ENCODE measurements around the gene IL1R2.
A peak's percentile ranks its signal among the peaks of the same experiment; 100 is the strongest.

The IL1R2 gene, protein sequence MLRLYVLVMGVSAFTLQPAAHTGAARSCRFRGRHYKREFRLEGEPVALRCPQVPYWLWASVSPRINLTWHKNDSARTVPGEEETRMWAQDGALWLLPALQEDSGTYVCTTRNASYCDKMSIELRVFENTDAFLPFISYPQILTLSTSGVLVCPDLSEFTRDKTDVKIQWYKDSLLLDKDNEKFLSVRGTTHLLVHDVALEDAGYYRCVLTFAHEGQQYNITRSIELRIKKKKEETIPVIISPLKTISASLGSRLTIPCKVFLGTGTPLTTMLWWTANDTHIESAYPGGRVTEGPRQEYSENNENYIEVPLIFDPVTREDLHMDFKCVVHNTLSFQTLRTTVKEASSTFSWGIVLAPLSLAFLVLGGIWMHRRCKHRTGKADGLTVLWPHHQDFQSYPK

DNA sequence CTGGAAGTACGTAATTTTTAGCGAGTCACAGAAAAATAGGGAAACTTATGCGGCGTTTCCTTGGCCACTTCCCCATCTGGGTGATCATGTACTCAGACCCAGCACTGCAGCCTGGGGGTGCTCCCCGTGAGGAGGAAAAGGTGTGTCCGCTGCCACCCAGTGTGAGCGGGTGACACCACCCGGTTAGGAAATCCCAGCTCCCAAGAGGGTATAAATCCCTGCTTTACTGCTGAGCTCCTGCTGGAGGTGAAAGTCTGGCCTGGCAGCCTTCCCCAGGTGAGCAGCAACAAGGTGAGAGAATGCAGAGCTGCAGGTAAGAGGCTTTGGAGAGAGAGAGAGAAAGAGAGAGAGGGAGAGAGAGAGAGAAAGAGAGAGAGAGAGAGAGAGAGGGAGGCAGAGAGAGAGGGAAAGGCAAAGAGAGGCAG lies at the start of gene IL1R2:
Gene IL1R2 (plus strand): TSS at position 240 of the 425 bp plus-strand sequence. CDS start 16,616 bp downstream, outside the sequence.
- no peak for DNase-seq (ENCODE audit: low spot score)
- no peak for FAIRE-seq

DNA sequence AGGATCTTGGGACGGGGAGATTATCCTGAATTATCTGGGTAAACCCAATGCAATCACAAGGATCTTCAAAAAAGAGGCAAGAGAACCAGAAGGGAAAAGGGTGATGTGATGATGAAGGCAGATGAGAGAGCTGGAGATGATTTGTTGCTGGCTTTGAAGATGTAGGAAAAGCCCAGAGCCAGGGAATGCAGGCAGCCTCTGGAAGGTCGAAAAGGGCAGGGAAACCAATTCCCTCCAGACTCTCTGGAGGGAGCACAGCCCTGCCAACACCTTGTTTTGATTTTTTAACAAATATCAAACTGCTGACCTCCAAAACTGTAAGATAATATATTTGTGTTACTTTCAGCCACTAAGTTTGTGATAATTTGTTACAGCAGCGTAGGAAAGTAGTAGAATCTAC lies 48.9 kb upstream of the IL1R2 start:
- FAIRE-seq (no peak), DNase-seq (ENCODE audit: low spot score) (no peak)

DNA sequence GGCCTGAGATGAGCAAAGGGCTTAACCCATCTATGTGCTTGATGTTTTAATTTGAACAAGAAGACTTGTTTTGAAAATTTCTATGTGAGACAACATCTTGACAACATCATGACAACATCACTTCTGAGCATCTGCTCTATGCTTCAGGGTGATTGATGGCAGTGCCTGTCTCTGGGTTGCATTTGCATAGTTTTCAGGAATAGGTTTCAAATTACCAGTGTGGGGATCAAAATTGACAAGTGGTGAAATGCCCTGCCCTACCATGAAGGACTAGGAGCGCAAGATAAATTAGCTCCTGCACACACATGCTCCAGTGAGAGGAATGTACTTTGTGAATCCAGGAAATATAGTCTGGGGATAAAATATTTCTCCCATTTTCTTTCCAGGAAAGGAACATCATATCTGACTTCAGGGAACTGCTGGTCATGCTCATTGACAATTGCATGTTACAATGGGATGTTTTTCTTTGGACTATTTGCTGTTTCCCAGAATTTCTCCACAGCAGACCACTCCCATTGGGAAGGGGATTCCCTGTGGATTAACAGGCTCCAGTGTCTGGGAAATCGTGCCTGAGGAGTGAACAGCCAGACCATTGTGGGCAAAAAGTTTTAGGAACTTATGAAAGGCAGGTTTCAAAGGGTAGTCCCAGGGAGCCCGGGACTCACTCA lies 45.3 kb upstream of the IL1R2 start:
- DNase-seq (ENCODE audit: low spot score) = no peak
- no peak for FAIRE-seq

DNA sequence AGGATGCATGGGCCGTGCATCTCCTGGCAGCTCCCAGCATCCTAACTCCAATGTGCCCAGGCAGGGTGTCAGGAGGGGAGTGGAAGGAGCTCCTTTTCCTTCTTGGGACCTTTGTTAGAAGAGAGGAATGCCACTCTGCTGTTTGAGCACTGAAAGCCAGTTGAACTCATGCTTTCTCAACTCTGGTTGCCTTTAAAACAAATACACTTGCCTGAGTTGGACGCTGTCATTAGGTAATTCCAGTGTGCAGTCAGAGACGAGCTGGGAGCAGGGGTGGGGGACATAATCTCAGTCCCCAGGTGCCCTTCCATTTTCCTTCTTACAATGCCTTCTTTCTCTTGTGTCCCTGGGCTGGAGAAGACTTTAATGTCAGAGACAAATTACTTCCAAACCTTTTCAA lies 44.4 kb upstream of the IL1R2 start:
- DNase-seq (ENCODE audit: low spot score) (no peak), FAIRE-seq (no peak)

DNA sequence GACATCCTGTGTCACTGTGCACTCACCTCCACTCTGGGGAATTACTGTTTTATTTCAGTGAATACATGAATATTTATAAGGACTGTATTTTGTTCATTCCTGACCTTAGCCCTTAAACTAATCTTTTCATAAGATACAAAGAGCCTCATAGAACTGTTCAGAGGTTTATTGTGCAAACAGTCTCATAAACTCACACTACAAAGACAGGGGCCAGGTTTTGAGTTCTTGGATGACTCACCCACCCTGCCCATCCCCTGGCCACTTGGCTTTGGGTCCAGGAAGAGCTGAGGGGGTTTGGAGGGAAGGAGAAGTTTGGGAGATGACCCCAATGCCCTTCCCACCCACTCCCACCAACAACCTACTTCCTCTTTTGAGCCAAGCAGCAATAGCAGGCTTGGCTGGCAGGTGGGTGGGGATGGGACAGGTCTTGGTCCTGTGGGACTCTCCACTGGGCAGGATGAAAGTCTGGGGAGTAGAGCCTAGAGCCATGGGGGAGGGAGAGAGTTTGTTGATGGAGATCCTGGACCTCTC lies 43.1 kb upstream of the IL1R2 start:
- no peak for FAIRE-seq

DNA sequence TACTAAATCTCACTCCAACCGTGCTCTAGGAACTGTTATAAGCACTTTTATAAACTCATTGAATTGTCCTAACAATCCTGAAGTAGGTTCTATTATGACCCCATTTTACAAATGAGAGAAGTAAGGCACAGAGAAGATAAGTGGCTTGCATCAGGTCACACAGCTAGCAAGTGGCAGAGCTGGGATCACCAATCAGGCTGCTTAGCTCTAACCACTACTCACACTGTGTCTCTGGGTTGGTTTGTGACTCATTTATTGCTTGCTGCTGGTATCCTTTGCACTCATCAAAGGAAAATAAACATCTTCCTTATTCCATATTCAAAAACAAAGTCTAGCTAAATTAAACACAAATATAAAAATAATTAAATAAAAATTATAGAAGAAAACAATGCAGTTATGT lies 42.5 kb upstream of the IL1R2 start:
- FAIRE-seq (peak; percentile 9), DNase-seq (ENCODE audit: low spot score) (no peak)

More for the DNA sequence above, 43.1 kb upstream of the IL1R2 start:
- DNase-seq (ENCODE audit: low spot score) = no peak

DNA sequence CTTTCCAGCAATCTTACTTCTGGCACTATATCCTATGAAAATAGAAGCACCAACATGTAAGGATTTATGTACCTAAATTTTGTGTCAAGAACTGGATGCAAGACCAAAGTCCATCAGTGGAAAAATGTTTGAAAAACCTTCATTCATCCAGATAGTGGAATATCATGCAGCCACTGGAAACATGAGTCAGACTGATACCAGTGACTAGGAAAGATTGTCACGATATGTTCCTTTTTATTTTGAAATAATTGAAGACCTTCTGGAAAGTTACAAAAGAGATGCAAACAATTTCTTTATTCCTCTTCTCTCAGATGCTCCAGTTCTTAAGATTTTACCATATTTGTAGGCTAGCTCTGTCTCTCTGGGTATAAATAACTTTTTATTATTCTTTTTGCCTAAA lies 40.5 kb upstream of the IL1R2 start:
- FAIRE-seq = no peak
- no peak for DNase-seq (ENCODE audit: low spot score)

DNA sequence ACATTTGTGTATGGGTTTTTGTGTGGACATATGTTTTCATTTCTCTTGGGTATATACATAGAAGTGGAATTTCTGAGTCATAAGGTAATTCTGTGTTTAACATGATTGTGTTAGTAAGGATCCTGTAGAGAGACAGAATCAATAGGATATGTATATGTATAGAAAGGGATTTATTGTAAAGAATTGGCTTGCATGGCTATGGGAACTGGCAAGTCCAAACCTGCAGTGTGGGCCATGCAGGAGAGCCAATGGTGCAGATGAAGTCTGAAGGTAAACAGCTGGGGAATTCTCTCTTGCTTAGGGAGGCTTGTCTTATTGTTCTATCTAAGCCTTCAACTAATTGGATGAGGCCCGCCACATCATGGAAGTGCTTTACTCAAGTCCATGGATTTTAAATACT lies 39.2 kb upstream of the IL1R2 start:
- FAIRE-seq = no peak
- no peak for DNase-seq (ENCODE audit: low spot score)

DNA sequence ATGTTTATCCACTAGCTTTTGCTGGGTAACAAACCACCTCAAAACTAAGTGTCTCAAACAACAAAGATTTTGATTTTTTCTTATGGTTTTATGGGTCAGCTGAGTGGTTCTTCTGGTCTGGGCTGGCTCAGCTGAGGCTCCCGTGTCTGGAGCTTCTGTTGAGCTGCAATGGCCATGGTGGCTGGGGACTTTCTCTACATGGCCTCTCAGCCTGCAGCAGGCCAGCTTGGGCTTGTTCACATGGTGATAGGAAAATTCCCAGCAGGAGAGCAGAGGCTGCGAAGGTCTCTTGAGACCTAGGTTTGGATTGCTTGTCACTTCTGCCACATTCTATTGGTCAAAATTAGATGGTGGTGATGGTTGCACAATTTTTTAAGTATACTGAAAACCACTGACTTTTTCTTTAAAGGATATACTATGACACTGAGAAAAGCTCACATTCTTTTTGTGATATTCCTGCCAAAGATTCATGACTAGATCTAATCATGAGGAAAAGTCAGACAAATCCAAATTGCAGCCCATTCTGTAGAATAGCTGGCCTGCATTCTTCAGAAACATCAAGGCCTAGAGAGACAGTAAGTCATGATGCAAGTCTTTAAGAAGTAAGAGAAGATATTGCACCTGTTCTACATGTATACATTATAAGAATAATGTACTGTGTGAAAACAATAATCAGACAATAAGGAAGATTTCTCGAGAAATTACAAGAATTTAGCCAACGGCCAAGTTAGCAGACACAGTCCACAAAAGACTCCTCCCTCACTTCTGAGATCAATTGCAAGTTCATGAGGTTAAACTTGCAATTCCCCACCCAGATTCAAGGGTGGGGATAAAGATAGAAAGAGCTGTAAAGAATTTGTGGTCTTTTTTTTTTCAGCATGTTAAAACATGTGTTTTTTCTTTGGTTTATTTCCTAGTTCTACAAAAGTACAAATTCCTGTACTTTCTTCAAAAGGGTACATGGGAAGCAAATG lies 35.0 kb upstream of the IL1R2 start:
- DNase-seq (ENCODE audit: low spot score) (no peak), FAIRE-seq (no peak)

DNA sequence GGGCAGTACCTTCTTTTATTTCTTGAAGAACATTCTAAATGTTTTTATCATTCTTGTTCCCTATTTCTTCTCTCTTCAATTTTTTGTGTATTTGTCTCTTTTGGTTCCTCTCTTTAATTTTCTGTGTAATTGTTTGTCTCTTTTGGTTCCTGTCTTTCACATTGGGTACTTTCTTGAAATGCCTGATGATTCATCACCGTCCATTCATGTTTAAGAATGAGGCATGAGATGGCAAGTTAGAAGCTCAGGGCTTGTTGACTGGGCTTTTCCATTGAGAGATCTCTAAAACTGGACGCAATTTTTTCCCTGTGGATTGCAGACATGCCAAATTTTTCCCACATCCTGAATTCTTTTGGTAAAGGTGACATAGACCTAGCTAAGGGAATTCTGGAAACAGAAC lies 33.7 kb upstream of the IL1R2 start:
- FAIRE-seq (no peak), DNase-seq (ENCODE audit: low spot score) (peak; percentile 30)

DNA sequence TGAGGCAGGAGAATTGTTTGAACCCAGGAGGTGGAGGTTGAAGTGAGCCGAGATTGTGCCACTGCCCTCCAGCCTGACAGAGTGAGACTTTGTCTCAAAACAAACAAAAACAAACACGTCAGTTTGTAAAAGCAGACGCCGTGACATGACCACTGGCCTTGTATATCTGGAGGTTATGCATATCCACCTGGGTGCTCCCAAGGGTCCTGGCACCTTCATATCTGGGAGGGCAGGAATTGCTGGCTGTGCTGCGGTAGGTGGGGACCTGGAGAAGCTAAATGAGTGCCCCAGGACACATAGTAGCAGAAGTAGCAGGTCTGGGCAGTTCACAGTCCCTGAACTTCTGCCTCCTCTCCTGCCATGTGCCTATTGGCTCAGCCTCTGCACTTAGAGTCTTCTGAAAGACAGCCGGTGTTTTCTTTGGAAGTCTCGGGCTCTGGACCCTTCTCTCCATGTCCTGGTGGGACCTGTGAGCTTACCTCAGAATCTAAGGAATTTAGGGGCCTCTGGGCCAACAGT lies 30.9 kb upstream of the IL1R2 start:
- no peak for FAIRE-seq
- DNase-seq (ENCODE audit: low spot score) = no peak

DNA sequence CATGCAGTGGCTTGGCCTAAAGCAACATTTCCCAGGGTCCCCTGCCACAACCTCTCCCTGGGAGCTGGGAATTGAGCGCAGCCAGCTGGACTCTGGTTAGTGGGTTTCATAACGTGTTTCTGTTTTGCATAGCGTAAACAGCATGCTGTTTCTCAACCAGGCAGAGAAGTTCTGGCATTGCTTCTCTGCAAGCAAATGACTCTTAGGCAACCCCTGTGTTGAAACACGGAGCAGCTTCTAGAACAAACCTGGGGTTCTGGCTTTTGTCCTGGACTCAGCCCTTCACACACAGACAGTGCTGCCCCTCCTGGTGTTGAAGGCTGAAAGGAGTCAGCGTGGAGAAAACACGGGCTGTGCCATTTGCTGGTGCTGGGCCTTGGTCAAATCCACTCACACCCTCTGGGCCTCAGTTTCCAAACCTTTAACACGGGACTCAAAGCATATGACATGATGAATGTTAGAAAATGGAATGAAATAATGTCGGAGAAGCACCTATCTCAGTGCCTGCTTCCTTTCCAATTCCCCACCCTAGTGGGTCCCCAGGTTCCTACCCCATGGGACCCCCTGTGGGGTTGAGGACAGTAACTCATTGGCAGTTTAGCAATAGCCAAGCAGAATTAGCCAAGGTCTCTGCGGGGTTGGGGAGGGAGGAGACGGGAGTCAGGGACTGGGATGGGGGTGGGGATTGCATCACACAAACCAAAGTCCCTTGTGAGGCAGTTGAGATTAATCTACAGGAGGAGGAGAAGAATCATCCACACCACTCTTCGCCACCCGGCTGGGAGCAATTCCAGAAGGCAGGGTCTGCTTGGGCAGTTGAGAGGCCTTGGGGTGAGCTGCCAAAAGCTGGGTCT lies 30.2 kb upstream of the IL1R2 start:
- FAIRE-seq = no peak
- no peak for DNase-seq (ENCODE audit: low spot score)

DNA sequence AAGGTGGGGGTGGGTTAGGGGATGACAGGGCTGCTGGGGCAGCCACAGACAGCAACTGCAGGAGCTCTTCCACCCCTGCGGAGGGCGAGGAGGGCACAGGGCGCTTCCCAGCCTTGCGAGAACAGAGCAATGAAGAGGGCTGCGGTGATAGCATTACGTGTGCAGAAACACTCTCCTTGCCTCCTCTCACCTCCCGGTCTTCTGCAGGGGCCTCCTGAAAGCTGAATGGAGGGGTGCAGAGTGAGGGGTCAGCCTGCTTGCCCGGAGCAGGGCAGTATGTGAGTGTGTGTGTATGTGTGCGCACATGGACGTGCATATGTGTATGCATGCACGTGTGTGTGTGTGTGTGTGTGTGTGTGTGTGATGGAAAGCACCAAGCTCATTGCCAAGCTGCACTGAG lies 29.5 kb upstream of the IL1R2 start:
- FAIRE-seq (peak; percentile 35), DNase-seq (ENCODE audit: low spot score) (no peak)

DNA sequence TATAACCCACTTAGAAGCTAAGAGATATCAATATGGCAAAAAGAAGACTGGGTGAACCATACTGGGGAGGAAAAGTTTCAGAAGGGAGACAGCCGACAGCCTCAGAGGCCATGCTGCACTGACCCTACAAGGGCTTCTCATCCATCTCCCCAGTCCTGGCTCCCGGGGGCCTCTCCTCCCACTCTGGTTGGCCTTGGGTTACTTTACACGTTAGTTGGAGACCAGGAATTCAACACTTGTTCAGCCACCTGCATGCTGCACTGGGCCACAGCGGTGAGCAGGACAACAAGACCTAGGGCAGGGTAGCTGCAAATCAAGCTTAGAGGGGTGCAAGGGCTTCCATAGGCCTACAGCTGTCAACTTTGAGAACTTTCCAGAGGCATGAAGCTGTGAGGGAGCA lies 28.6 kb upstream of the IL1R2 start:
- DNase-seq (ENCODE audit: low spot score) (no peak), FAIRE-seq (no peak)

DNA sequence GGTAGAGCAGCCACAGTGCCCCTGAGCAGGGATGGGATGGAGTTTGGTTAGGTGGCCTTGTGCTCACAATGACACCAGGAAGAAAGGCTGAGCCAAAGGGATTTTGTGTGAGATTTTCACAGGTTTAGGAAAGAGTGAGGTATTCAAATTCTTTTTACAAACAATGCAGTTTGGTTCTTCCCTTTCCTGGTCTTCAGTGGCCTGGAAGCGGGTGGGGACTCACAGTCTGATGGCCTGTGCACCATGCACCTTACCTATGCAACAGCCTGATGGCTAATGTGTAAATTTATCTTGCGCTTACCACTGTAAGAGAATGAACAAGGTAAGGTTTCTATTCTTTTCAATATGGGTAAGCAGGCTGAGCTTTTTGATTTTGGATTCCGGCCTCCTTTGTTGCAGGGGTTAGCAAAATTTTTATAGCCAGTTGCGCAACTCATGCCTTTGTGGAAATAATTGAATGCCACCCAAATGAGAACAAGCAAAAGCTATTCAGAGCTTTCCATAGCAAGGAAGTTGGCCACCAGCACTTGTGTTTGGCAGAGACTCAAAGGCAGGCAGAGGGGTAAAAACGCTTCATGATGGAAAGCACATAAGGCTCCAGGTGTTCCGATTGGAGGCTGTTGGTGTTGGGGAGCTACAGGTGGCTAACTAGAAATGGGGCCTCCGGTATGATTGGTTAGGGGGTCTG lies 23.8 kb upstream of the IL1R2 start:
- DNase-seq (ENCODE audit: low spot score) = no peak
- no peak for FAIRE-seq

DNA sequence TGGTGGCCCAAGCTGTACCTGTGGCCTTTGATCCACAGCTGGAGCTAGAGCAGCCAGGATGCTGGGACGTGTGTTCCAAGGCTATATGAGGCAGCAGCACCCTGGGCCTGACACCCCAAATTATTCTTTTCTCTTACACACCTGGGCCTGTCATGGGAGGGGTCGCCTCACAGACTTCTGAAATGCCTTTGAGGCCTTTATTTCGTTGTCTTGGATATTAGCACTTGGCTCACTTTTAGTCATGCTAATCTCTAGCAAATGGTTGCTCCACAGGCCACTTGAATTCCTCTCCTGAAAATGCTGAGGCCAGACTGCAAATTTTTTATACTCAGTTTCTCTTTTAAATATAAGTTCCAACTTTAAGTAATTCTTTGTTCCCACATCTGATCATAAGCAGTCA lies 22.0 kb upstream of the IL1R2 start:
- DNase-seq (ENCODE audit: low spot score) (no peak), FAIRE-seq (no peak)

DNA sequence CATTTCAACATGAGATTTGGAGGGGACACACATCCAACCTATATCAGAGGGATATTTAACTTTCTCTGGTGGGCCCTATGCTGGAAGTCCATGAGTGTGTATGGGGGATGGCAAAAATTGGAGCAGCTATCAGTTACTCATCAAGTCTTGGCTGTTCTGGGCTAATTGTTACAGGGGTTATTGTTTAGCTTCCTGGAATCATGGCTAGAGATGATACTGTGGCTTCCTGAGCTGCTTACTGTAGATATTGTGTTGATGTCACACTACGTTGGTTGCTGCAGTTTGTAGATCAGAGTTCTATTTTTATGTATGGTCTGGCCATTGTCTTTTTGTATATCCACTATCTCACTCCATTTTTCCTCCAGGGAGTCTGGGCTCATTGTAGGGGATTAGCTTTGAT lies 20.9 kb upstream of the IL1R2 start:
- FAIRE-seq = no peak
- no peak for DNase-seq (ENCODE audit: low spot score)

DNA sequence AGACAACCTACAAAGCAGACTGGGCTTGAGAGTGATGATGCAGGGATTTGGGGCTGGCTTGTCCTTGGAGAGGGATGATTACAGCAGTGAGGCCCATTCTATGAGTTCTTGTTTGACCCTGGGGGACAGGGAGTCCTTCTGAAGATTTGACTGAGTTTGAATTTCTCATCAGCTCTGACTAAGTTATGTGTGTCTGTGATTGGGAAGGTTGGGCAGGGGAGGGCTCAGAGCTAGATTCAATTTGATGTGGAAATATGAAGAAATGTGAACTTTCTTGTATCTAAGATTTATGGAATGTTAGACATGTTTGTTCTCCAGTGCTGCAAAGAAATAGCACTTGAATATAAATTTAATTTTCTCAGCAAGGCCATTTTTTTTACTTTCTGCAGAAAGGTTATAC lies 19.9 kb upstream of the IL1R2 start:
- FAIRE-seq (no peak), DNase-seq (ENCODE audit: low spot score) (no peak)

DNA sequence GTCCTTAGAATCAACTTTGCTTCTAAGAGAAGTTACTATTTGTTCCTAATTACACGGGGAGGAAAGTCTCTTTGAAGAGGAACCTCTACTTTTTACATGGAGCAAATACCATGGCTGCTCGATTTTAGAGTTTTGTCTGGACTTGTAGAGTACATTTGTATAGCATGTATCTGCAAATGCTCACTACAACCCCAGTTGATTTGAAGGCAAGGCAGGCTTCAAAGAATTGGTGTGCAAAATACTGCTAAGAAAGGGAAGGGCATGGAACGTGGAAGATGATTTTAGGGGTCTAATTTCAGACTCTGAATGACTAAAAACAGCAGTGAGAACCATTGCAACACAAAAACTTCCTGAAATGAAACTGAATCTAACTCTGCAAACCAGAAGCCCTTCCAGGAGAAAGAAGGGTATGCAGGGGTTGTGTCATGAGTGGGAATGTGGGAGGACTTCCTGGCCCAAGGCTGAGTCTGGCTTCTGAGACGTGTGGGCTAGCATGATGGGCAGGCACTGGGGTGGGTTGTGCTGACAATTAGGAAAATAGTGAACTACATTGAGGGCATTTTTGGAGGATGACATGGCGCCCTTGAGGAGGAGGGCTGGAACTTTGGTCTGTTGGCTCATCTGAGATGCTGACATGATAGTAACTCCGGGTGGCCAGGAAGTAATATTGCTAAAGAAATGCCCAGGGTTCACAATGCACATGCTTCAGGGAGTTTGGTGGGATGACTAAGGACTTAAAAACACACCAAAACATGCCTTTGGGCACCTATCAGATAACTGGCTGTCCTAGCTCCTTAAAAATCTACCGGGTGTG lies 18.9 kb upstream of the IL1R2 start:
- peak; percentile 26 for DNase-seq (ENCODE audit: low spot score)

More for the DNA sequence above, 18.9 kb upstream of the IL1R2 start:
- FAIRE-seq = no peak

All from urothelium cell line (cell line).